ENCODE measurements around the gene LIN37. TPM values are rescaled to one million over a fixed set of nuclear protein-coding genes. Genes with fewer than 3 reads are reported as not detected.

LIN37 gene
- total RNA-seq, result 10 to 100 TPM in 1 of 2 donors, 1 to 10 TPM in 1; 8.9 to 13.6 TPM

GRCh38 chr19:35748106-35749020 is at the start of gene LIN37:
TSS of gene LIN37 (plus strand) at chr19:35748576. CDS start at chr19:35748725, 149 bp downstream.
- Histone ChIP-seq H3K27ac (peak within 1 kb of the TSS; percentile 82 to 87), H3K4me3 (peak within 1 kb of the TSS; percentile 88 to 94), H3K4me1 (peaks cover 0 to 44% of the 10 kb centered on the region in 2 donors), H3K36me3 (peaks cover 15% of the 10 kb centered on the region), H3K27me3 (no peaks in the 10 kb centered on the region), H3K9me3 (no peaks in the 10 kb centered on the region)
- DNase-seq (ENCODE audit: low spot score), result peak; percentile 100
- no peak for TF ChIP-seq CTCF (IDR thresholded peaks at IDR 0.05)

- Histone ChIP-seq H3K4me3 (peak overlapping the region; percentile 52 to 70), H3K27ac (peak overlapping the region; percentile 67 to 78), H3K27me3 (no peaks in the 10 kb centered on the region), H3K4me1 (peaks cover 0 to 6% of the 10 kb centered on the region in 2 donors), H3K36me3 (no peaks in the 10 kb centered on the region), H3K9me3 (no peaks in the 10 kb centered on the region)
- DNase-seq (ENCODE audit: low spot score), result peak; percentile 99
- TF ChIP-seq CTCF (IDR thresholded peaks at IDR 0.05), result no peak
These were observed 46.0 kb upstream of the LIN37 start for GRCh38 chr19:35702223-35703012.

- Histone ChIP-seq H3K4me1 (peaks cover 0 to 6% of the 10 kb centered on the region in 2 donors), H3K4me3 (peak overlapping the region in 1 of 2 donors; percentile 70), H3K27me3 (no peaks in the 10 kb centered on the region), H3K9me3 (no peaks in the 10 kb centered on the region), H3K27ac (no peak overlapping the region), H3K36me3 (no peaks in the 10 kb centered on the region)
- no peak for DNase-seq (ENCODE audit: low spot score)
- no peak for TF ChIP-seq CTCF (IDR thresholded peaks at IDR 0.05)
These were observed 45.0 kb upstream of the LIN37 start for GRCh38 chr19:35703343-35703742.

GRCh38 chr19:35704218-35704617 is 44.2 kb upstream of the LIN37 start, which contains the start of gene ZBTB32:
TSS of gene ZBTB32 (plus strand) at chr19:35704558. CDS start at chr19:35714627, 10,069 bp downstream.
- H3K4me1 ChIP-seq, result peaks cover 0 to 6% of the 10 kb centered on the region in 2 donors
- H3K27me3 ChIP-seq, result no peaks in the 10 kb centered on the region
- no peak for DNase-seq (ENCODE audit: low spot score)
- no peaks in the 10 kb centered on the region for H3K36me3 ChIP-seq
- no peak for TF ChIP-seq CTCF (IDR thresholded peaks at IDR 0.05)
- H3K9me3 ChIP-seq, result no peaks in the 10 kb centered on the region
- no peak within 1 kb of the TSS for H3K27ac ChIP-seq
- H3K4me3 ChIP-seq, result no peak within 1 kb of the TSS

GRCh38 chr19:35708391-35708790 is 40.0 kb upstream of the LIN37 start:
- Histone ChIP-seq H3K27me3 (no peaks in the 10 kb centered on the region), H3K4me1 (no peaks in the 10 kb centered on the region), H3K9me3 (no peaks in the 10 kb centered on the region), H3K36me3 (no peaks in the 10 kb centered on the region), H3K4me3 (no peak overlapping the region), H3K27ac (no peak overlapping the region)
- no peak for DNase-seq (ENCODE audit: low spot score)
- TF ChIP-seq CTCF (IDR thresholded peaks at IDR 0.05), result no peak

Measured in right atrium auricular region (tissue), 2 donors.